ENCODE data around the gene KSR1.

GRCh38 chr17:27618417-27618816, 162.2 kb downstream of the KSR1 start:
- TF ChIP-seq POLR2A (IDR thresholded peaks at IDR 0.05) (no peak), CTCF (IDR thresholded peaks at IDR 0.05) (no peak)

All from Peyer's patch (tissue), 4 donors.